Measurements from ENCODE around the gene MAST3. TPM values are rescaled to one million over a fixed set of nuclear protein-coding genes. Genes with fewer than 3 reads are reported as not detected.

MAST3 gene
- total RNA-seq, 1 experiment from 2014 or later, result 4.1 TPM

- Mint-ChIP-seq H3K27me3 (ENCODE audit: insufficient read depth, unreplicated experiment) (no peaks in the 10 kb centered on the region), H3K4me1 (ENCODE audit: insufficient read depth, unreplicated experiment) (peaks cover 10% of the 10 kb centered on the region), H3K27ac (ENCODE audit: low read depth, unreplicated experiment) (no peak overlapping the region), H3K4me3 (ENCODE audit: unreplicated experiment) (no peak overlapping the region), H3K36me3 (ENCODE audit: insufficient read depth, unreplicated experiment) (peaks cover 4% of the 10 kb centered on the region), H3K9me3 (ENCODE audit: unreplicated experiment) (no peaks in the 10 kb centered on the region)
- CTCF ChIA-PET, result interaction anchor here (0.6 to 1.0 kb wide), 3 partner anchors 100 to 597 kb away, joined by 3 to 4 read pairs (median 3); no protein-coding TSS in a partner anchor
- intact Hi-C loops (cut with micrococcal nuclease), result no loop called here
- DNase-seq (ENCODE audit: unreplicated experiment), result no peak
- TF ChIP-seq, protein P1, sequence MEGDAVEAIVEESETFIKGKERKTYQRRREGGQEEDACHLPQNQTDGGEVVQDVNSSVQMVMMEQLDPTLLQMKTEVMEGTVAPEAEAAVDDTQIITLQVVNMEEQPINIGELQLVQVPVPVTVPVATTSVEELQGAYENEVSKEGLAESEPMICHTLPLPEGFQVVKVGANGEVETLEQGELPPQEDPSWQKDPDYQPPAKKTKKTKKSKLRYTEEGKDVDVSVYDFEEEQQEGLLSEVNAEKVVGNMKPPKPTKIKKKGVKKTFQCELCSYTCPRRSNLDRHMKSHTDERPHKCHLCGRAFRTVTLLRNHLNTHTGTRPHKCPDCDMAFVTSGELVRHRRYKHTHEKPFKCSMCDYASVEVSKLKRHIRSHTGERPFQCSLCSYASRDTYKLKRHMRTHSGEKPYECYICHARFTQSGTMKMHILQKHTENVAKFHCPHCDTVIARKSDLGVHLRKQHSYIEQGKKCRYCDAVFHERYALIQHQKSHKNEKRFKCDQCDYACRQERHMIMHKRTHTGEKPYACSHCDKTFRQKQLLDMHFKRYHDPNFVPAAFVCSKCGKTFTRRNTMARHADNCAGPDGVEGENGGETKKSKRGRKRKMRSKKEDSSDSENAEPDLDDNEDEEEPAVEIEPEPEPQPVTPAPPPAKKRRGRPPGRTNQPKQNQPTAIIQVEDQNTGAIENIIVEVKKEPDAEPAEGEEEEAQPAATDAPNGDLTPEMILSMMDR (IDR thresholded peaks at IDR 0.05; ENCODE audit: unreplicated experiment), result no peak
- BruUV-seq (replicated peaks), result no TSS peak
- POLR2A ChIA-PET, result interaction anchor here (0.7 kb wide), 1 partner anchor 65 kb away, joined by 4 read pairs; no protein-coding TSS in a partner anchor
These were observed 9.7 kb downstream of the MAST3 start for GRCh38 chr19:18107235-18107634.

DNA sequence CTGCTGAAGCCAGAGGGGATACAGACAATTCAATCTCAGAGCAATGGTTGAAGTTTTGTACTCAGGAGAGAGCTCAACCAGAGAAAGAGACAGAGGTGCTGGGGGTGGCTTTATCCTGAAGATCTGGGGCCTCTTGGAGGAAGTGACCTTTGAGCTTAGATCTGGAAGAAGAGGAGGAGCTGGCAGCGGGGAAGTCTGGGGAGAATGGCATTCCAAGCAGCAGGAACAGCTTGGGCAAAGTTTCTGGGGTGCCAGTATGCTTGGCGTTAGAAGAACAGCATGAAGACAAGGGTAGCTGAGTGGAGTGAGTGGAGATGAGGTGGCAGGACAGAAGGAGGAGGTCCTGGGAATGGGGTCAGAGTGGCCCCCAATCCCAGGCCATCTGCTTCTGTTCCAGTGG is 11.3 kb downstream of the MAST3 start:
- BruUV-seq (replicated peaks), result no TSS peak
- DNase-seq (ENCODE audit: unreplicated experiment), result no peak
- Mint-ChIP-seq H3K4me1 (ENCODE audit: insufficient read depth, unreplicated experiment) (peaks cover 15% of the 10 kb centered on the region), H3K4me3 (ENCODE audit: unreplicated experiment) (peak overlapping the region; percentile 68), H3K27me3 (ENCODE audit: insufficient read depth, unreplicated experiment) (no peaks in the 10 kb centered on the region), H3K9me3 (ENCODE audit: unreplicated experiment) (no peaks in the 10 kb centered on the region), H3K36me3 (ENCODE audit: insufficient read depth, unreplicated experiment) (peaks cover 4% of the 10 kb centered on the region), H3K27ac (ENCODE audit: low read depth, unreplicated experiment) (peak overlapping the region; percentile 47)
- TF ChIP-seq, protein P1 (IDR thresholded peaks at IDR 0.05; ENCODE audit: unreplicated experiment), result no peak
- ChIA-PET POLR2A (interaction anchor here (1.2 kb wide), 1 partner anchor 166 kb away, joined by 4 read pairs; the partner anchor contains the start of gene IQCN), CTCF (interaction anchor here (1.7 kb wide), 1 partner anchor 53 kb away, joined by 5 read pairs; no protein-coding TSS in a partner anchor)
- intact Hi-C loops (cut with micrococcal nuclease), result no loop called here

DNA sequence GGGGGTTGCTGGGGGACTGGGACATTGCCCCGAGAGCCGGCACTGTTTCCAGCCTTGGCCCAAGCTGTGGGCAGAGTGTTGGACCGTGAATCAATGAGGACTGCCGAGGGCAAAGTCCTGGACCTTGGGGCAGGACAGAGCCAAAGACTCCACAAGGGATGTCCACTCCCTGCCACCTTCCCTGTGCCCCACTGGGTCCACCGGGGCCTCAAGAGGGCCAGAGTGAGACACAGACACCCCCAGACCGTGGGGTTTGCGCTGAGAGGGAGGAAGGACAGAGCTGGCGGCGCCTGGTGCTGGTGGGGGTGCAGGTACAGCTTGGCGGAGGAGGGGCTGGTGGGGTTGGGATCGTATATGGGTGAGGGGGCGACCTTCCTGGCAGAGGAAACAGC is 11.8 kb downstream of the MAST3 start:
- intact Hi-C loops (cut with micrococcal nuclease), result no loop called here
- Mint-ChIP-seq H3K9me3 (ENCODE audit: unreplicated experiment) (no peaks in the 10 kb centered on the region), H3K27me3 (ENCODE audit: insufficient read depth, unreplicated experiment) (no peaks in the 10 kb centered on the region), H3K27ac (ENCODE audit: low read depth, unreplicated experiment) (peak overlapping the region; percentile 47), H3K36me3 (ENCODE audit: insufficient read depth, unreplicated experiment) (peaks cover 4% of the 10 kb centered on the region), H3K4me1 (ENCODE audit: insufficient read depth, unreplicated experiment) (peaks cover 15% of the 10 kb centered on the region), H3K4me3 (ENCODE audit: unreplicated experiment) (peak overlapping the region; percentile 68)
- ChIA-PET CTCF (interaction anchor here (1.7 kb wide), 1 partner anchor 52 kb away, joined by 5 read pairs; no protein-coding TSS in a partner anchor), POLR2A (interaction anchor here (0.6 to 1.8 kb wide), 8 partner anchors 12 to 192 kb away, joined by 3 to 10 read pairs (median 4); partner anchors contain the start of genes IQCN, MAST3 and MPV17L2)
- DNase-seq (ENCODE audit: unreplicated experiment), result no peak
- BruUV-seq (replicated peaks), result no TSS peak
- TF ChIP-seq, protein P1 (IDR thresholded peaks at IDR 0.05; ENCODE audit: unreplicated experiment), result no peak

DNA sequence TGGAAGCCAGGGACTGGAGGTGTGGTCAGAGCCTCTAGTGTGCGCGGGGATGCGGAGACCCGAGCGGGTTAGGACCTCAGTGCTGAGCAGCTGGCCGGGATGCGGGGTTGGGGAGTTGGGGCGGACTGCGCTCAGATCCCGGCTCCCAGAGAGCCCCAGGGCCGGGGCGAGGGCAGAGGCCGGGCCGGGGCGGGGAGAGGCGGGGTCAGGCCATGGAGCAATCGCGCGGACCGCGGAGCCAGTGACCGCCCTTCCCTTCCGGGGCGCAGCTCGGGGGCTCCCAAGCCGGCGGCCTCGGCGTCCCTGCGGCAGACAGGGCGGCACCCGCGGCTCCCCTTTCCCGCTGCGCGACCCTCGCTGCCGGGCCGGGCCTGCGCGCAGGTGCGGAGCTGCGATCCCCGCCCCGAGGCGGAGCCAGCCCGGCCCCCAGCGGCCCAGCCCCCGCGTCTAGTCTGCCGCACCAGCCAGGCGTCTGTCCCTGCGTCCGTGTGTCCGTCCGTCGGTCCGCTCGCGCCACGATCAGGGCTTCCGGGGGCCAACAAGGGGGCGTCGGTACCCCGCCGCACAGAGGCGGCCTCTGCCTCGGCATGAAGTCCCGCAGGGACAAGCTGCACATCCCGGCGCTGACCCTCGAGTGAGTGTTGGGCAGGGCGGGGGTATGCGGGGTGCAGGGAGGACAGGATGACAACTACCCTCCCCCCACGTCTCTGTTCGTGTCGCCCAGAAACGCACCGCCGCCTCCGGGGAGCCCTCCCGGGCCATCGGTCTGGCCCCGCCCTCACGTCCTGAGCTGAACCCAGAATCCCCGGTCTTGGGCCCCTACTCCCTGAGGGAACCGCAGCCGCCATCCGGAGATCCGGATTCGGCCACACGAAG is 12.4 kb downstream of the MAST3 start:
- no peak overlapping the region for H3K27ac Mint-ChIP-seq (ENCODE audit: low read depth, unreplicated experiment)
- H3K9me3 Mint-ChIP-seq (ENCODE audit: unreplicated experiment), result no peaks in the 10 kb centered on the region
- peaks cover 4% of the 10 kb centered on the region for H3K36me3 Mint-ChIP-seq (ENCODE audit: insufficient read depth, unreplicated experiment)
- BruUV-seq (replicated peaks), result TSS peak; percentile 21
- H3K4me3 Mint-ChIP-seq (ENCODE audit: unreplicated experiment), result peak overlapping the region; percentile 68
- POLR2A ChIA-PET, result interaction anchor here (0.6 to 1.8 kb wide), 9 partner anchors 12 to 191 kb away, joined by 3 to 10 read pairs (median 4); partner anchors contain the start of genes IQCN, JUND, MAST3 and MPV17L2
- peaks cover 15% of the 10 kb centered on the region for H3K4me1 Mint-ChIP-seq (ENCODE audit: insufficient read depth, unreplicated experiment)
- peak; percentile 41 for DNase-seq (ENCODE audit: unreplicated experiment)
- TF ChIP-seq, protein P1 (IDR thresholded peaks at IDR 0.05; ENCODE audit: unreplicated experiment), result no peak
- no peaks in the 10 kb centered on the region for H3K27me3 Mint-ChIP-seq (ENCODE audit: insufficient read depth, unreplicated experiment)
- intact Hi-C loops (cut with micrococcal nuclease), result loop anchor here (10.0 kb wide), 1 partner anchor 215 kb away; the partner anchor contains the start of gene LSM4
- CTCF ChIA-PET, result interaction anchor here (0.5 to 3.7 kb wide), 6 partner anchors 51 to 160 kb away, joined by 3 to 47 read pairs (median 4); a partner anchor contains a TSS

Measured in MCF 10A (cell line).